ES-I3 (cell line): ENCODE measurements around the gene PNPLA3.

Experiments
- H3K36me3 ChIP-seq: 2 replicates; pipeline ENCODE4 v1.6.1; 2013; ENCODE audit warnings: mild to moderate bottlenecking, low read length, control low read depth, moderate library complexity; ENCODE audit not compliant: insufficient read depth
- H3K4me1 ChIP-seq: 2 replicates; pipeline ENCODE4 v1.6.1; 2013; ENCODE audit warnings: mild to moderate bottlenecking, control low read depth, low read length; ENCODE audit not compliant: insufficient read depth
- H3K9ac ChIP-seq: 2 replicates; pipeline ENCODE4 v1.6.1; 2013; ENCODE audit warnings: low read depth, mild to moderate bottlenecking, low read length, moderate library complexity
- H3K9me3 ChIP-seq: 2 replicates; pipeline ENCODE4 v1.6.1; 2013; ENCODE audit warnings: mild to moderate bottlenecking, low read length, moderate library complexity; ENCODE audit not compliant: control insufficient read depth, insufficient read depth

PNPLA3 gene

DNA sequence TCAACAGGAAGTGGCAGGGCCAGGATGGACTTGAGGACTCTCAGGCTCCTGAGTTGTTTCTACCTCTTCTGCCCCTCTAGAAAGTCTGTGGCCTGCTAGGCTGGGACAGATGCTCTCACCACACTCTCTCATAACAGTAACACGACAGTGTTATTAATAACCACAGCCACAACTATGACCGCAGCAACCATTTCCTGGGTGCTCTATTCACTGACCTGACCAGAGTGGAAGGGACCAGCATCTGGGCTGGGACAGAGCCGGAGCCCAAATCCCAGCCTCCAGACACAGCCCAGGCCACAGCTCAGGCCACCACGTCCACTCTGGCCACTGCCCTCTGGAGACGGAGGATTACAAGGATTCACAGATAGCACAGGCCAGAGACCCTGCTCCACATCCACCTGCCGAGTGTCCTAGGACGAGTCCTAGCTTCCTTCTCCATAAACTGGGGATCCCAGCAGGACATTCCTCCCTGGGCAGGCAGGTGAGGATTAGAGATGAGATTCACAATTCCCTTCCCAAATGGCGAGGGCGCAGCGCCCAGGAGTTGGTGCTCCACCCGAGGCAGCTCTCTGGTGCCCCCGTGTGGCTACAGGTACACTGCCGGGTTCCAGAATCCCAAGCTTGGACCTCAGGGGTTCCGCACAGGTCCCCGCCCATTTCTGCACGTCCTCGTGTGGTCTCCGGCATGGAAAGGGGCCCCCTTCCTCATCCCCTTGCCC, 38.8 kb upstream of the PNPLA3 start:
- H3K4me1 ChIP-seq = no peaks in the 10 kb centered on the region
- H3K9me3 ChIP-seq = no peaks in the 10 kb centered on the region
- no peaks in the 10 kb centered on the region for H3K36me3 ChIP-seq
- H3K9ac ChIP-seq = no peak overlapping the region

DNA sequence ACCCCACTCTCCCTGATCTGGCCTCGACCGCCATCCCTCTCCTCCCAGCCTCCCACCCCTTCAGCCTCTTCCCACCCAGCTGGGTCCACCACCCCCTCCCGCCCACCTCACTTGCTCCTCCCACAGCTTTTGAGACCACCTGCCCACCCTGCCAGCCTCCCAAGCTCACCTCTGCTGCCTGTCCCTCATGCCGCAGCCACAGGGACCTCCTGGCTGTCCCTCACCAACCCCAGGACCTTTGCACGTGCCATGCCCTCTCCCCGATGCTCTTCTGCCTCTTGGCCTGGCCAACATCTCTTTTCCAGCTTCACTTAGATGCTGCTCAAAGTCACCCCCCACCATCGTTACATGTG, 38.3 kb upstream of the PNPLA3 start:
- Histone ChIP-seq H3K9ac (no peak overlapping the region), H3K9me3 (no peaks in the 10 kb centered on the region), H3K36me3 (no peaks in the 10 kb centered on the region), H3K4me1 (no peaks in the 10 kb centered on the region)

DNA sequence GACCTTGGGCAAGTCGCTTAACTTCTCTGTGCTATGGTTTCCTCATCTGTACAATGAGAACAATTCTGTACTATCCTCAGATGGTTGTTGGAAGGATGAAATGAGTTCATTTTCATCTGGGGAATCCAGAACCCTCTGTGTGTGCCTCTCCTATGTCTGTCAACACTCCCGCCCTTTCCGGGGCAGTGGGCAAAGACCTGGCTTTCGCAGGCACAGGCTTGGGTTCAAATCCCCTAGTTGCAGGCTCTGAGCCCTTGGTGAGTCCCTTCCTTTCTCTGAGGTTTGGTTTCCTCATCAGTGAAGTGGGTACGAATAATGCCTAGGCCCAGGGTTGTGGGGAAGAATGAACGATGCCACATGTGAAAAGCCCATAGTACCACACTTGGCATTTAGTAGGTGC, 37.8 kb upstream of the PNPLA3 start:
- no peaks in the 10 kb centered on the region for H3K9me3 ChIP-seq
- no peak overlapping the region for H3K9ac ChIP-seq
- H3K36me3 ChIP-seq = no peaks in the 10 kb centered on the region
- H3K4me1 ChIP-seq = no peaks in the 10 kb centered on the region

DNA sequence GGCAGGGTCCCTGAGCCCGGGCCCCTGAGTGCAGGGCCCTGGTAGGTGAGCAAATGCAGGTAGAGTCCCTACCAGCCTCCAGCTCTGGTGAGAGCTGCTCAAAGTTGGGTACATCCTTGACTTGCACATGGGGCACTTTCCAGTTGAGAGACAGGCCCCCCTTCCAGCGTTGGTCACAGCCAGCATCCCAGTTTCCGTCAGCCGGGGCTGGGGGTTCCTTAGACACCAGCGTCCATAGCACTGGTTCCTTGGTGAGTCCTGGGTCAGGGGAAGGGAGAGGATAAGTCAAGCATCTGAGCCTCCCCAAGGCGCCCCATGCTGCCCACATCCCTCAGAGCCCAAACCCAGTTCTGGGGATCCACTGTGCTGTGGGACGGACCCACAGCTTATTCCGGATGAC, 37.4 kb upstream of the PNPLA3 start:
- H3K36me3 ChIP-seq = no peaks in the 10 kb centered on the region
- H3K9ac ChIP-seq = no peak overlapping the region
- H3K4me1 ChIP-seq = no peaks in the 10 kb centered on the region
- no peaks in the 10 kb centered on the region for H3K9me3 ChIP-seq

DNA sequence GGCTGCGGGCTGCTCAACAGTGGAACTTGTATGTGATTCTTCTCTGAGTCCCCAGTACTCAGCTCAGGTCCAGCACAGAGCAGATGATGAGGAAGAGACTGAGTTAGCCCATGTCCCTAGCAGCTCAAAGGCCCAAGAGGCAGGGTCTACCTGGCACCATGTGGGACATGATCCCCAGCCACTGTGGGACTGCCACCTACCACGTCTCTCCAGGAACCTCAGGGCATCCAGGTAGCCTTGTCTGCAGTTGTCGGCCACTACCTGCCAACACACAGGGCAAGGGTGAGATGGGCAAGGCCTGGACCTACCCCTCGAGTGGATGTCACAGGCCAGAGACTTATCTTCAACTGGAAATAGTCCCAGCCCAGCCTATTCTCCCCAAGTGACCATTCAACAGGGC, 36.2 kb upstream of the PNPLA3 start:
- Histone ChIP-seq H3K36me3 (no peaks in the 10 kb centered on the region), H3K4me1 (no peaks in the 10 kb centered on the region), H3K9ac (no peak overlapping the region), H3K9me3 (no peaks in the 10 kb centered on the region)

DNA sequence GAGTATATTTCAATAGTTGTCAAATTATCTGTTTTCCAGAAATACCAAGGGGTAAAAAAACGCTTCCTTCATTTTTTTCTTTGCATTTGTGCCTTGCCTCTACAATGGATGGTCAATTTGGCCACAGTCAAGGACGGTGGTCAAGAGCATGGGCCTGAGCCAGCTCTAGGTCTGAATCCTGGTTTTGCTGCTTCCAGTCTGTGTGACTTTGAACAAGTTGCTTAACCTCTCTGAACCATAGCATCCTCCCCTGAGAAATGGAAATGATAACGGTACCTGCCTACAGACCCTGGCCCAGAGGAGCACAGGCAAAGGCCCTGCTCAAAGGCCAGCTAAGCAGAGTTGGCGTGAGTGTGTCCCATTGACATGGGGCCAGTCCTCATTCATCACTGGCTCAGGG, 34.9 kb upstream of the PNPLA3 start:
- no peaks in the 10 kb centered on the region for H3K36me3 ChIP-seq
- no peak overlapping the region for H3K9ac ChIP-seq
- H3K4me1 ChIP-seq = no peaks in the 10 kb centered on the region
- H3K9me3 ChIP-seq = no peaks in the 10 kb centered on the region

DNA sequence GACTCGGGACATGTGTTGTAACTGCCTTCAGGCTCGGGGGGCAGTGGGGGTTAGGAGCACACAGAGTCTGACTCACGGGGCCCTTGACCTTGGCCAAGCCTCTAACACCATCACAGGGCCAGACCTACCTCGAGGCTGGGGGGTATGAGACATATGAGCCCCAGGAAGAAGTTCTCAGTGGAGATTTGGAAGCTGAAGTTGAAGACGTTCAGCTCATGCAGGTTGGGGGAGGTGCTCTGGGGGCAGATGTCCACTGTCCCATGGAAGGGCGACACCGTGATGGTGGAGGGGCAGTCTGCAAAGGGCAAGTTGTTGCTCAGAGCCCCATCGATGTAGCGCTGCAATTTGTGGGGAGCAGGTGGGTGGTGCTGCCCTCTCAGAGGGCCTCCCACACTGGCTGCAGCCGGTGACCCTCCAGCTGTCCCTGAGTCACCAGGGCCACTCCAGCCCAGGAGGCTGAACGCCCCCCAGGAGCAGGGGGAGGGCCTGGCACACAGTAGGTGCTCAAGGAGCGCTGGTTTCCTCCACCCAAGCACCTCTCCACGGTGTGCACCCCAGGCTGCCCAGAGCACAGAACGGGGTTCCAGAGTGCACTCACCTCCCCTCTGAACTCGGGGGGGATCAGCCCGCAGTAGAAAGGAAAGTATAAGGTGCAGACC, 34.3 kb upstream of the PNPLA3 start:
- Histone ChIP-seq H3K9ac (no peak overlapping the region), H3K9me3 (no peaks in the 10 kb centered on the region), H3K36me3 (no peaks in the 10 kb centered on the region), H3K4me1 (no peaks in the 10 kb centered on the region)

DNA sequence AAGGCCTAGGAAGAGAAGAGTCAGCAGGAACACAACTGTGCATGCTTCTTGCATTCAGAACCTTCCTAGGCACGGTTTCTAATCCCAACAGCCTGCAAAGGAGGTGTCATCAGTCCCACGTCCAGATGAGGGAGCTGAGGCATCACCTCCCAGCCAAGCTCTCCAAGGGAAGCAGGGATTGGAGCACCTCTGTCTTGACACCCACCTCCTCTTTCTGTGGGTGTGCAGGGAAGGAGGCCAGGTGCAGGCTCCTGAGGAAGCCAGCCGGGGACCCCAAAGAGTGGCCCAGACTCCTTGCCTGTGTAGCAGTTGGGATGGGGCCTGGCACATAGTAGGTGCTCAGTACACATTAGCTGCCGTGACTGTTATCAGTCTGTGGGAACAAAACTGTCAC, 33.7 kb upstream of the PNPLA3 start:
- H3K36me3 ChIP-seq = no peaks in the 10 kb centered on the region
- H3K4me1 ChIP-seq = no peaks in the 10 kb centered on the region
- H3K9ac ChIP-seq = no peak overlapping the region
- H3K9me3 ChIP-seq = no peaks in the 10 kb centered on the region

DNA sequence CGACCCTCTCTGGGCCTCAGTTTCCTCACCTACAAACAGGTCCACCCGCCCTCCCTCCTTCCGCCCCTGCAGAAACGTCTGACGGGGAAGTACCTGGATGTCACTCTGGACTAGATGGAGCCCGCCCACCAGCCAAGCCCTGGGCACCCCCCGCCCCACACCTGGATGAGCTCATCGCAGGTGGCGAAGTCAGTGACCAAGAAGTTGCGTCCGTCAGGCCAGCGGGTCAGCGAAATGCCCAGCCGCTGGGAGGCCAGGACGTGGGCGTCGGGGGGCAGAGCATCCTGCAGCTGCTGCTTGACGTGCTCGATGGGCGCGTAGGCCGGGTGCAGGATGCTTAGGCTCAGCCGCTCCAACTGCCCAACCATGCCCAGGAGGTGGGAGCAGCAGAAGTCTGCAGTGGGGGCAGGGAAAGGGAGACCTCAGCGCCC, 32.7 kb upstream of the PNPLA3 start:
- Histone ChIP-seq H3K9me3 (no peaks in the 10 kb centered on the region), H3K36me3 (no peaks in the 10 kb centered on the region), H3K4me1 (no peaks in the 10 kb centered on the region), H3K9ac (peak overlapping the region; percentile 52)

DNA sequence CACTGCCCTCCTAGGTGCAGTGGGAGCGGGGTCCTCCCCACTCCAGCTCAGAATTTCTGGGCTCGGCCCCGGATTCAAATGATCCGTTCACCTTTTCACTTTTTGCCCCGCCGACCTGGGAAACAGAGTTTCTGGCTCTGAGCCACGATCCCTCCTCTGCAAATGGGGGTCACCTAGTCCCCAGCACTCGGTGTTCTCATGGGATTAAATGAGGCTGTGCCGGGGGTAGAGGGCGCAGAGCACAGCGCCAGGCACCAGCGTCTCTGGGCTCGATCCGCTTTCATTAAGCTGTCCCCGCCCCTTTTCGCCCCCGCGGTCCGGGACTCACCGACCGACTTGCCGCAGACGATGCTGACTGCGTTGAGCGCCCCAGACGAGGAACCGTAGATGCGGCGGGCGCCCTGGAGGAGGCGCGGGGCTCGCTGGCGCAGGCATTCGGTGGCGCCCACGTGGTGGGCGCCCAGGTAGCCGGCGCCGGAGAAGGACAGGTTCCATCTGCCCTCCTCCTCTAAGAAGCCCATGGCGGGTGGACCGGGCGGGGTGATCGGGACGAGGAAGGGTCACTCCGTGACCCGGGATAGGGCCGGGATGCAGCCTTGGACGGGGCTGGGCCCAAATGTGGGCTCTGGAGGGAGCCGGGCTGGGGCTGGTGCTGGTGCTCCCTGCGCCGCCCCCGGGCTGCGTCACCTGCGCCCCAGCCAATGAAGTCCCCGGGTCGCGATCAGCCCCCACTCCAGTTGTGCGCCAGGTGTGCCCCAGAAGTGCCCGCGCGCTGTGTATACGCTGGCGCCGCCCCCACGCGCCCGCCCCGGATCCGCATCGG, 32.0 kb upstream of the PNPLA3 start, which contains the start of gene PNPLA5:
Gene PNPLA5 (minus strand): TSS at position 654 of the 823 bp plus-strand sequence. CDS start 133 bp downstream, at position 521.
- Histone ChIP-seq H3K9me3 (no peaks in the 10 kb centered on the region), H3K4me1 (no peaks in the 10 kb centered on the region), H3K9ac (peak within 1 kb of the TSS; percentile 52), H3K36me3 (no peaks in the 10 kb centered on the region)

DNA sequence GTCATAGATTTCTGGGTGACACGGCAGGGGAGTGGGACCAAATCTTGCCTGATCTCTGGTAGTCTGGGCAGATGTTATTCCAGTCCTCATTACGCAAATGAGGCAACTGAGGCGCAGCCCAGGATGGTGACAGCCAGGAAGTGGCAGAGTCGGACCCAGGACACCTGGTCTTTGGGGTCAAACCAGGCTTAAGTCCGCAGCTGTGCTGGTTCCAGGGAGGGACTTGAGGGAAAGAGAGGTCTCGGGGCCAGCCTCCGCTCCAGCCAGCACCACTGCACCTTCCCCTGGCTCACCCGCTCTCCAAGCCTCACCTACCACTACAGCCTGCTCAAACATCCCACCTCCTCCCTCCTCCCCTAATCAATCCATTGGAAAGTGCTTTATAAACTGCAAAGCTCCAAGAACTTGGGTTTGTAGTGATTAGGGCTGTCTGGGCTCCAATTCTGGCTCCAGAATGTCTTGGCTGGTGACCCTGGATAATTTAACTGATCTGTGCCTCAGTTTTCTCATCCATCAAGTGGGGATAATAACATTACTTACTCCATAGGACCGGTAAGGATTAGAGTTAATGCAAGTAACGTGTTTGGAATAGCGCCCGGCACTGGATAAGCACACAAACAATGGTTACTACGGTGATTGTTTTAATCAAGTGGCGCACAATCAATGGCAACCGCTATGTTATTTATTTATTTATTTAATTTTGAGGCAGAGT, 31.3 kb upstream of the PNPLA3 start:
- Histone ChIP-seq H3K9ac (peak overlapping the region; percentile 52), H3K36me3 (no peaks in the 10 kb centered on the region), H3K4me1 (no peaks in the 10 kb centered on the region), H3K9me3 (no peaks in the 10 kb centered on the region)

DNA sequence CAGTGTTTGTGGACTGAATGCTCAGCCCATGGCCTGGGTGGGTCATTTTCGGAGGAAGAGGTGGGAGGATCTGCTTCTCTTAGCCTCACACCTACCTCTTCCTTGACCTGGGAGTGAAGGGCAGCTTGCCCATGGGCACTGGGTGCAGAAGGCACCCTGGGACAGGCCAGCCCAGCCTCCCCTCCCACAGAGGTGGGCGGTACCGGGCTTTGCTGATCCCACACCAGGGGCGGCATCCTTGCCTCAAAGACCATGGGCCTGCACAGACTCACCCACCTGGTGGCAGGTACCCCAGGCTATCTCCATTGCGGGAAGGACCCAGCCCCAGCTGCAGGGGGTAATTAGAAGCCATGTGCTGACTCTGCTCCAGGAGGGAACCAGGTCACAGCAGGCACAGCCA, 30.3 kb upstream of the PNPLA3 start:
- Histone ChIP-seq H3K9ac (no peak overlapping the region), H3K9me3 (no peaks in the 10 kb centered on the region), H3K36me3 (no peaks in the 10 kb centered on the region), H3K4me1 (no peaks in the 10 kb centered on the region)

DNA sequence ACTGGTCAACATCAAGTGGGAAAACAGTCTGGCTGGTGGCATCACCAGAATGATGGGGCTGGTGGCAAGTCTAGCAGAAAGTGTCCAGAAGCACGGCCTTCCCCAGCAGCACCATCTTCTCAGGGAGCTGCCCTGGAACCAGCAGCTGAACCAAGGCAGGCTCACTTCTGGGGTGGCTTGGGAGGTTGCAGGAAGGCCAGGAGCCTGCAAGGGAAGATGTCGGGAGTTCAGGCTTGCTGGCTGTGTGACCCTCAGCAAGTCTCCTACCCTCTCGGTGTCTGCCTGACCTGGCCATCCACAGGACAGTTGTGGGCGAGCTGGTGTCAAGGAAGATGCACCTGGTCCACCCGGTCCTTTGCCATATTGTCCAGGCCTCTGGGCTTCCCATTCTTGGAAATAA, 29.5 kb upstream of the PNPLA3 start:
- no peaks in the 10 kb centered on the region for H3K4me1 ChIP-seq
- H3K36me3 ChIP-seq = no peaks in the 10 kb centered on the region
- no peaks in the 10 kb centered on the region for H3K9me3 ChIP-seq
- no peak overlapping the region for H3K9ac ChIP-seq

DNA sequence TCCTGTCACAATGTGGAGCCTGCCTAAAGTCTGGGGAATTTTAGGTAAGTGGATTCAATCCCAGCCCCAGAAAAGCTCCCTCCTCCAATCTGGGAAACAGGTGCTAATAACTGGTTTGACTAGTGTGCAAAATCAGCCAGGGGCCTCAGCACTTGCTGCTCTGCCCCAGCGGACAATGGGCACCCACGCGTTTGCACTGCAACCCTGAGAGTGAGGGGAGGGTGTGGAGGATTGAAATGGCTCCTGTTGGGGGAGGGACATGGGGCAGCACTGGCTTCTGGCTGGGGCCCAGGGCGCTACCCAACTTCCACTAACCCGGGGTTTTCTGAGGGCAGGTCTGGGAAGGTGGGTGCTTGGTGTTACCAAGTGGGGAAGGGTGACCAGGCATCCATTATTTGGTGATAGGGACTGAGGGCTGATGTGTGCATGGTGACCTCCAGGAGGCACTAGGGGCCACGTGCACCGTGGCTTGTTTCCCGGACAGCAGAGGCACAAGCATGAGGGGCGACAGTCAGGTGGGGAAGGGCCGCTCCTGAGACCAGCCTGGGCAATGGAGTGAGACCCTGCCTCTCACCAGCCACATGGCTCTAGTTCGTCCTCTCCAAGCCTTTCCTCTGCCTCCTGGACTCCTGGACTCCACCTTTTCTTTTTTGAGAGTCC, 27.5 kb upstream of the PNPLA3 start:
- no peak overlapping the region for H3K9ac ChIP-seq
- H3K36me3 ChIP-seq = no peaks in the 10 kb centered on the region
- no peaks in the 10 kb centered on the region for H3K9me3 ChIP-seq
- H3K4me1 ChIP-seq = no peaks in the 10 kb centered on the region
